Stomach (tissue), 4 donors: ENCODE measurements around the gene F2R.

Experiments used
- POLR2A ChIP-seq, 4 donors: fragments of 450-650 bp; IDR thresholded peaks; one replicate each; pipeline ENCODE4 v1.6.1; 2016; ENCODE audit warnings: antibody characterized with exemption in 4 of 4, control low read depth in 2 of 4, mild to moderate bottlenecking in 1 of 4, moderate library complexity in 1 of 4
- TF ChIP-seq, protein P1 (sequence below), 7 experiments: fragments of 450-650 bp in 4 of 7; fragments of 200-600 bp in 3 of 7; sonication (generic) in 3 of 7; IDR thresholded peaks; one replicate each; pipeline ENCODE4 v1.5.1; 2016 to 2019; ENCODE audit warnings: antibody characterized with exemption in 7 of 7, control low read depth in 2 of 7, mild to moderate bottlenecking in 1 of 7

DNA sequence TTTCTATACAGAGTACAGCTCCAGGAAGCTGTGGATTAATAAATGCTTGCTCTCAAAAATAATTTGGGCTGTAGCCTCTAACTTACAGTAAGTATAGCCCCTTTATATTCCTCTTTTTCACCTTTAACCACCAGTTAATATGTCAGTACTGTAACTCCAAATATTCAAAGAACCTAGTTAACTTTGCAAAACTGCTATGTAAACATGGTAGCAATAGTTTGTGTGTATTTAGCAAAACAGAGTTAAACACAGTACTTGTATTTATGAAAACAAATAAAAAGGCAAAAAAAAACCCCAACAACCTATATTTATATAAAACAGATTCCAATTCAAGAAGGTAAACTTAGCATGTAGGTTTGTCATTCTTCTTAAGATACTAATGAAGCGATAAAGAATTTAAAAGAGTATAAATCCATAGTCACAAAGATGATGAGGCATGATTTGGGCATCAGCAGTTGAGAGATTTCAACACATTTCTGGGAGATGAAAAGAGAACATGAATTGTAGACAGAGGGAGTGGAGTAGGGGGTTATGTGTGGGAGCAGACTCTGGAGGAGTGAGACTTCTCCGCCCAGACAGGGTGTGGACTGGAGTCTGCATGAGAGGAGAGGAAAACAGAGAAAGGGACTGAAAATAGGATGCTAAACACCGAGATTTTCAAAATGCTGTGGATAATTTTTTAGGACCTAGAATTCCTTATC lies 55.9 kb downstream of the F2R start:
- TF ChIP-seq, protein P1, sequence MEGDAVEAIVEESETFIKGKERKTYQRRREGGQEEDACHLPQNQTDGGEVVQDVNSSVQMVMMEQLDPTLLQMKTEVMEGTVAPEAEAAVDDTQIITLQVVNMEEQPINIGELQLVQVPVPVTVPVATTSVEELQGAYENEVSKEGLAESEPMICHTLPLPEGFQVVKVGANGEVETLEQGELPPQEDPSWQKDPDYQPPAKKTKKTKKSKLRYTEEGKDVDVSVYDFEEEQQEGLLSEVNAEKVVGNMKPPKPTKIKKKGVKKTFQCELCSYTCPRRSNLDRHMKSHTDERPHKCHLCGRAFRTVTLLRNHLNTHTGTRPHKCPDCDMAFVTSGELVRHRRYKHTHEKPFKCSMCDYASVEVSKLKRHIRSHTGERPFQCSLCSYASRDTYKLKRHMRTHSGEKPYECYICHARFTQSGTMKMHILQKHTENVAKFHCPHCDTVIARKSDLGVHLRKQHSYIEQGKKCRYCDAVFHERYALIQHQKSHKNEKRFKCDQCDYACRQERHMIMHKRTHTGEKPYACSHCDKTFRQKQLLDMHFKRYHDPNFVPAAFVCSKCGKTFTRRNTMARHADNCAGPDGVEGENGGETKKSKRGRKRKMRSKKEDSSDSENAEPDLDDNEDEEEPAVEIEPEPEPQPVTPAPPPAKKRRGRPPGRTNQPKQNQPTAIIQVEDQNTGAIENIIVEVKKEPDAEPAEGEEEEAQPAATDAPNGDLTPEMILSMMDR (IDR thresholded peaks at IDR 0.05), result no peak
- no peak for TF ChIP-seq POLR2A (IDR thresholded peaks at IDR 0.05)
